NCI-H2029 (cell line): ENCODE results near the gene GNAT3.
A peak's percentile ranks its signal among the peaks of the same experiment; 100 is the strongest.

Source experiments
- DNase-seq: peaks from one replicate; lab custom pipeline; 2025; lab: John Stamatoyannopoulos, UW

Gene GNAT3

DNA sequence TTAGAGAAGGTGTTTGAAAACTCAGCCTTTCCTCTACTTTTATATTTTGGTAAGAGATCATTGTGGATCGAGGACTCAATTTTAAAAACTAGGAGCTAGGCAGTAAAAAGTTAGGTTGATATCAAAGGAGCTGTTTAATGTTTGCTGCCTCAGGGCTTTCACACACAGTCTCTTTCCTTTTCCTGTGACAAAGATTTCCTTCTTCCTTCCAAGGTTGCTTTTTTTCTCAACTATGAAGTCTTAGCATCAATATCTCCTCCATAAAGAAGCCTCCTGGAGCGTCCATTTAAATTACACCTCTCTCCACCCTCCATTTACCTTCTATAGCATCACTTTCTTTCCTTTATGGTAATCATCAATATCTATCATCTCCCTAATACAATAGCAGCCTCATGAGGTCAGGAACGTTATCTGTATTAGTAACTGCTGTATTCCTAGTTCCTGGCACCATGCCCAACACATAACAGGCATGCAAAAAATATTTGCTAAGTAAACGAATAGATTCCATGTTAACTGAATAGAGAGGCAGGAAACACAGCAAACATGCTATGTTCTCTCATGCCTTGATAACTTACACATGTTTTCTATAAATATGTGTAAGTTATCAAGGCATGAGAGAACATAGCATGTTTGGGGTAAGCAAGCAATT lies 48.5 kb downstream of the GNAT3 start:
- no peak for DNase-seq

GRCh38 chr7:80460857-80461256 lies 51.0 kb downstream of the GNAT3 start:
- no peak for DNase-seq

GRCh38 chr7:80459776-80460510 lies 51.9 kb downstream of the GNAT3 start:
- DNase-seq = no peak

DNA sequence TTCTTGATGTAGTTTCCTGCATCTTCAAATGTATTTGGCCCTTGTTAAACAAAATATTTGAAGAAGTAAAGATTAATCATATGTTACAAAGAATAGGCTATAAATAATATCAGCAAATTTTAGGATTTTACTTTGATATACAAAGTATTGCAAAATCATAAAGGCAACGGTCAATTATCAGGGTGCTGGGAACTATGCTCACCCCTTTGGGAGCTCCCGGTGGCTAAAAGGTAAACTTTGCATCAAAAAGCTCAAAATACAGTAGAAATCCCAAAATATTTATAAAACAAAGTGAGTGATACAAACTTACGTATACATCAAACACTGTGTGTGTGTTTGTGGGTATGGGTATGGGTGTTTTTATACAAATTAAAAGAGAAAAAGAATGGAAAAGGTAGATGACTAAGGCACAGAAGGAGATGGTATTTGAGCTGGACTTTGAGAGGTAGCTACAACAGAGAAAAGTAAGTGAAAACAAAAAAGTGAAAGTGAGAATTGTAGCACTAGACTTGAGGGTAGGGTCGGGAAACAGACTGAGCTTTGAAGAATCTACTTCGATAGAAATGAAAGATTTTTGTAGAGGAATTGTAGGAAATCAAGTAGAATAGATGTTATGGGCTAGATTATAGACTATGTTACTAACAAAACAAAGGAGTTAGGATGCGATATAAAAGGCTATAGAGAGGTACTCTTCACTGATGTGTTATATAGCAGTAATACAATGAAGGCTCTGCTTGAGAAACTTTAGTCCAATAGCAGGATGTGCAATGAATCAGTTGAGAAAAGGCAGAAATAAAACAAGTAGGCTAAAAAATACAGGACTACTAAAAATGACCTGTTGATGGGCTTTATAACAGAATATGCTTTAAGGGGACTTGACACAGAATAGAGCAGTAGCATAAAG lies 52.8 kb downstream of the GNAT3 start:
- DNase-seq = no peak

DNA sequence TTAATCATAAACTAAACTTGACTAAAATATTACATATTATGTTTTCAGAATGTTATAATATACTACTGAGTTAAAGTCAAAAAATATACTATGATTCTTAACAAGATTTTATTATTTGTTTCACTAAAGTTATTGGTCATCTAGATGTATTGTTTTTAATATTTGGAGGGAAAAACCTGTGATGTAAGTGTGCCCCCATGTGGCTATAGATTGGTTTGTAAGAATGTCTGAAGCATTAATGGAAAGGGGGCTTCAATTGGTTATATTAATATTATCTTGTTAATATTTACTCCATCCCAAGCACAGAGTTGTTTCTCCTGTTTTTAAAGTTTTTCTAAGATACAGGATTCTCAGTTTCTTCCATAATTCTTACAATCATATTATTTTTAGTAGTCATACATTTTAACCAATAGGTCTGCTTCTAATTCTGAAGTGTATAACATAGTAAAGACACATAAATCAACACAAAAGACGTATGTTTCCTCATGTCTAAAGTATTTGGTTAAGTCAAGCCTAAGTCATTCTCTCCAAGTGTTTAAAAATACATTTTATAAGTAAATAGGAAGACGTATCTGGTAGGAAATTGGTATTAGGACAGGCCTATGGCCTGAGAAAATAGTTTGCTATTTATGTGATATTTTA lies 58.0 kb downstream of the GNAT3 start:
- no peak for DNase-seq

DNA sequence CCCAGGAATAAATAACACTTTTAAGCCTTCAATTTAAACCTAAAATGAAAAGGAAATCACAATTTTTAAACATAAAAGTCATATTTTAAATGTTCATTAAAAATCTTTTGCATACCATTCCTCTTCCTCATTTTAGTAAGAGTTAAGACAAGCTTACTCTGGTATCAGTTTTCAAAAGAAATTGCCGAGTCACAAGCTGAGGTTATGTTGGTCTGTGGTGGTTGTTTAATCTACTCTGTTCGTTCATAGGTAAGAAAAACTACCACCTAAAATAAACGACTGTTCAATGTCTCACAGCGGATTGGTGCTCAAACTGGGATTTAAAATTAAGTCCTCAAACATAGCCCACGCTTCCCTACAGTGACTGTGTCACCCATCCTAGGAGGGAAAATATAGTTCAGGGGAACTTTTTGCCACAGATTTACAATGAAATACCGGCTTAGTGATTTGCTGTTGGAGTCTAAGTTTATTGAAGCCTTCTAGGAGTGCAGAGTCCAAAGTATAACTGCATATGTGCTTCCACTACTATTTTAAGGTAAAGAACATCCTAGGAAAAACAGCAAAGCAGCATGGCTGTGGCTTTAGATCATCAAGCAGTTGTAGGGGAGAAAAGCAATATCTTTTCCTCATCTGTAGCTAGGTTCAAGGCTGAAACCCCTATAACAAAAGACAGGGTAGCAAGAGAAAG lies 61.1 kb downstream of the GNAT3 start:
- DNase-seq = no peak

DNA sequence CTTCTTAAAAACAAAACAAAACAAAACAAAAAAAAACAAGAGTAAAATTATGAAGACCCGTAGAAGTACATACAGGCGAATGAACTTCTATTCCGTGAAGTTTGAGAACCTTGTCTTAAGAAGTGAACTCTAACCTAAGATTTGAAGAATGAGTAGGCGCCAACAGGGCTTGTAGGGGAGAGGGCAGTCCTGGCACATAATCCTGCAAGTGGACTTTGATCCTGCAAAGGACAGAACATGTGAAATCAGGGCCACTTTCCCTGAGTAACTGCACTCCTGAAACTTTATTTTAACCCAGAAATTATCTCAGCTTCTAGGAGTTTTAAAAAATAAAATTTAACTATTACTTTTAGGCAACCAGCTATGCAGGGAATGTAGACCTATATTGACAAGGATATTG lies 62.0 kb downstream of the GNAT3 start:
- no peak for DNase-seq

GRCh38 chr7:80445351-80445750 lies 66.5 kb downstream of the GNAT3 start:
- no peak for DNase-seq

- DNase-seq = no peak
Measured at GRCh38 chr7:80444811-80445210, 67.1 kb downstream of the GNAT3 start.

- DNase-seq = no peak
Measured at GRCh38 chr7:80443325-80443724, 68.5 kb downstream of the GNAT3 start.

DNA sequence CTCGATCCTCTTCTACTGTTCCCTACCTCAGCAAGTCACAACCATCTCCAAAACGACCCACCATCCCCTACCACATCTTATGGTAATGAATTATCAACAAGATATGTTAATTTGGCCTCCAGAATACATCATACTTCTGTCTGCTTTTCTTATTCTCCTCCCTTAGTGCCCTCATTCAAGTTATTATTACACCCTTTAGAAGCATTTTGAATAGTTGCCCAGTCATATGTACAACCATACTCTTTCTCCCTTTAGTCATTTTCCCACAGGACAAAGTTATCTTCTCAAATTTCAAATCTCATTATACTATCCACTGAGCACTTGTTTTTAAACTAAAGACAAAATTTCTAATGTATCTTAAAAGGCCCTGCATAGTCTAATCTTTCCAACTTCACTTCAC lies 71.0 kb downstream of the GNAT3 start:
- DNase-seq = no peak

DNA sequence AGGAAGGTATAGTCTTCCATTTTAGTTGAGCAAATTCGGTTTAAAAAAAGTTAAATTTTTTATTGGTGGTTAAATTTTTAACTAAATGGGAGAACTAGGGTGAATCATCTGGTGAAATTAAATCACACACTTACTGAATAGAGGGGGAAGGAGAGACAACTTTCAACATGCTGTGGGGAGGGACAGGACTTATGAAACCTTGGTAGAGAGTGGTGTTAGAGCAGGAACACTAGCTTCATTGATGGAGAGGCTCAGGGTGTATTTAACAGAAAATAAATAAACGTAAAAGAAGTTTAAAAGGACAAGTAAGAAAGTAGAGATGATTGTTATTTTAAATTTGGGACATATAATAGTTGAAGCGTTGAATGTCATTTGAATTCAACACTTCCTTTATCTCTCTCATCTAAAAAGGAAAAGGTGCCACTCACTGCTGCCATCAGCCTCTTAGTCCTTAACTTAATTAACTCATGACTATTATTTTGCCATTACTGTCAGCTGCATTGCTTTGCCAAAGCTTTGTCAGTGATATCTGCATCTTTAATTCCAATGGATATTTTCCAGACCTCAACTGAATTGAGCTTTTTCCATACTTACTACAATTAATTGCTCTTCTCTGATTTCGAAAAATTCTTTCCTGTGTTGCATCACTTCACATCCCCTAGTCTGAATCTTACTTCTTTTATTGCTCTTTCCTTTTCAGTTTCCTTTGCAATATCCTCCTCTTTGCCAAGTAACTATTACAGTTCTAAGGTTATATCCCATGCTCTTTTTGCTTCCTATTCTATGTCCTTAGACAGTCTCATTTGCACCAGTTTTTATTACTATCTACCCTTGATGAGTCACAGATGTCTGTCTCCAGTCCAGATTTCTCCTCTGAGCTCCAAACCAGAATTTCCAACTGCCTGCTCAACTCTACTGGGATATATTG lies 71.7 kb downstream of the GNAT3 start:
- DNase-seq = no peak

GRCh38 chr7:80435521-80435920 lies 76.3 kb downstream of the GNAT3 start:
- no peak for DNase-seq

GRCh38 chr7:80434047-80434446 lies 77.8 kb downstream of the GNAT3 start:
- DNase-seq = no peak

DNA sequence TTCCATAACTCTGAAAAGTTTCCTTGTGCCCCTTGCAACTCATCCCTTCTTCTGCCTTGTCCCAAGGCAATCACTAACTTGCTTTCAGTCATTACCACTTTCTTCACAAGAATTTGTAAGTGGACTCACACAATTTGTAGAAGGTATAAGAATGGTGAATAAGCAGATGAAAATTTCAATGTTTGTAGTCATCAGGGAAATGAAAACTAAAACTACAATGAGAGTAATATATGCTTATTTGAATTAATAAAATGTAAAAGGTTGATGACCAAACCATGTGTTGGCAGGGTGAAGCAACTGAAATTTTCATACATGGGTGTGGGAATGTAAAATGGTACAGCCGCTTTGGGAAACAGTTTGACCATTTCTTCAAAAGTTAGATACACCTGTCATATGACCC lies 79.7 kb downstream of the GNAT3 start:
- DNase-seq = no peak

GRCh38 chr7:80429181-80429580 lies 82.7 kb downstream of the GNAT3 start:
- DNase-seq = no peak

DNA sequence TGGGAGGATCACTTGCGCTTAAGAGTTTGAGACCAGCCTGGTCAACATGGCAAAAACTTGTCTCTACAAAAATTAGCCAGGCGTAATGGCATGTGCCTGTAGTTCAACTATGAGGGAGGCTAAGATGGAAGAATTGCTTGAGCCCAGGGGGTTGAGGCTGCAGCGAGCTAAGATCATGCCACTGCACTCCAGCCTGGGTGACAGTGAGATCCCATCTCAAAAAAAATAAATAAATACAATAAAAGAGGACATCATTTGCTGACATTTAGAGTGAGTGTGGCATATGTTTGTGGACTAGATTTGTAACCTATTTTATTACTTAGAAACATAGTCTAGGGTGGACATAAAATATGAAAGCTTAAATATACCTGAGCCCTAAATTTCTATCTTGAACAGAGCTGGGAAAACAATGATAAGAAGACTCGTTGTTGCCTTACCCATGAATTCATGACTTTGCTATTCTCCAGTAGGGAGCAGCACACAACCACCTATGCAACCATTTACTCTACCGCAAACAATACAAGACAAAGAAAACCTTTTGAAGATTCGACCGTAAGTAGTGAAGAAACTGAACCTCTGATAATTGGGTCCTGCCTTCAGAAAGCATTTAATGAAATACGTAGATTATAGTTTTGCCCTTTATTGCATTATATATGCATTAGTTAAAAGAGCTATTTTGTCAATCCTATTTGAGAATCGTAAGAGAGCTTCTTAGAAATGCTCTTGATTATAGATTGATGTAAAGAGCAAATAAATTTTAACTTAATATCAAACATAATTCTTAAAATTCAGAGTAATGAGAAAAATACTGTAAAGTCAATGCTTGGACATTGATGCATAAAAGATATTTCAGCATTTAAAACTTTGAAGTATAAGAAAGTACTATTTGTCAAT lies 83.5 kb downstream of the GNAT3 start:
- DNase-seq = peak; percentile 25

DNA sequence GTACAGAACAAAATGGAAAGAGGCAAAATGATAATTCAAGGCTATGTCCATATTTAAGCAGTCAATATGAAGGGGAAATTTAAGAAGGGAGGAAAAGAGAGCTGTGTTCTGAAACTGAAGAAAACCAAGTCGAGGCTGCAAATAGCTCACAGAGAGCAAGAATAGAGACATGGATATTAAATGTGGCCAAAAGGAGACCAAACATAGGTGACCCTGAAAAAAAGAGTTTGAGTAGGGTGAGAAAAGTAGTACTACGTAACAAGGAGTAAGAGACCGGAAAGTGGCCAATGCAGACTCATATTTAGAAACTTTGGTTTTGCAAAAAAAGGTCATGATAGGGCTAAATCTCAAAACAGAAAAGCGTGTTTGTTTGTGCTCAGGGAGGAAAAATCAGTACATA lies 84.6 kb downstream of the GNAT3 start:
- no peak for DNase-seq

- DNase-seq = no peak
Measured at GRCh38 chr7:80420876-80421275, 91.0 kb downstream of the GNAT3 start.
